GM21529 (cell line): ENCODE data around the gene PTPRT.

Source experiments
- ATAC-seq: cut with Tn5 transposase; IDR thresholded peaks from one replicate; pipeline ENCODE4 v1.9.1; 2021; ENCODE audit not compliant: unreplicated experiment

Gene PTPRT

GRCh38 chr20:42429761-42430458, 759.8 kb downstream of the PTPRT start:
- no peak for ATAC-seq

- ATAC-seq = no peak
Measured at GRCh38 chr20:42419814-42420532, 769.7 kb downstream of the PTPRT start.

- ATAC-seq = no peak
Measured at GRCh38 chr20:42406826-42407225, 782.9 kb downstream of the PTPRT start.

GRCh38 chr20:42402455-42402854, 787.3 kb downstream of the PTPRT start:
- no peak for ATAC-seq

GRCh38 chr20:42401613-42402012, 788.1 kb downstream of the PTPRT start:
- ATAC-seq = no peak

GRCh38 chr20:42399802-42400201, 789.9 kb downstream of the PTPRT start:
- no peak for ATAC-seq

- no peak for ATAC-seq
Measured at GRCh38 chr20:42392442-42392841, 797.3 kb downstream of the PTPRT start.

- no peak for ATAC-seq
Measured at GRCh38 chr20:42391807-42392206, 797.9 kb downstream of the PTPRT start.

GRCh38 chr20:42380287-42380686, 809.4 kb downstream of the PTPRT start:
- ATAC-seq = no peak

GRCh38 chr20:42379385-42379784, 810.3 kb downstream of the PTPRT start:
- ATAC-seq = no peak

GRCh38 chr20:42378826-42379225, 810.9 kb downstream of the PTPRT start:
- ATAC-seq = no peak

GRCh38 chr20:42376131-42376530, 813.6 kb downstream of the PTPRT start:
- ATAC-seq = no peak

- no peak for ATAC-seq
Measured at GRCh38 chr20:42373049-42373448, 816.7 kb downstream of the PTPRT start.

GRCh38 chr20:42370075-42370474, 819.6 kb downstream of the PTPRT start:
- no peak for ATAC-seq

- ATAC-seq = no peak
Measured at GRCh38 chr20:42368910-42369309, 820.8 kb downstream of the PTPRT start.

- ATAC-seq = no peak
Measured at GRCh38 chr20:42366626-42367025, 823.1 kb downstream of the PTPRT start.

GRCh38 chr20:42364446-42364845, 825.3 kb downstream of the PTPRT start:
- no peak for ATAC-seq

- ATAC-seq = no peak
Measured at GRCh38 chr20:42361402-42361970, 828.2 kb downstream of the PTPRT start.

- ATAC-seq = no peak
Measured at GRCh38 chr20:42360621-42361020, 829.1 kb downstream of the PTPRT start.

GRCh38 chr20:42359617-42360016, 830.1 kb downstream of the PTPRT start:
- no peak for ATAC-seq

- no peak for ATAC-seq
Measured at GRCh38 chr20:42352096-42352495, 837.6 kb downstream of the PTPRT start.

- ATAC-seq = no peak
Measured at GRCh38 chr20:42350521-42350920, 839.2 kb downstream of the PTPRT start.
